ENCODE results near the gene TMEM223.
"Not testable (repeated sequence)": the region's sequence is repeated elsewhere in the genome, so short reads cannot be mapped to it uniquely, and the experiment has no call there.

The TMEM223 gene

GRCh38 chr11:62804310-62805075 lies 12.7 kb upstream of the TMEM223 start:
- DNase-seq (ENCODE audit: low read depth in 2 of 2, low spot score in 1 of 2) = no peak

GRCh38 chr11:62801071-62801470 lies 9.3 kb upstream of the TMEM223 start:
- no peak for DNase-seq (ENCODE audit: low read depth in 2 of 2, low spot score in 1 of 2)

- DNase-seq (ENCODE audit: low read depth in 2 of 2, low spot score in 1 of 2) = no peak
These were observed 7.7 kb upstream of the TMEM223 start for GRCh38 chr11:62799486-62799885.

- DNase-seq (ENCODE audit: low read depth in 2 of 2, low spot score in 1 of 2) = no peak
These were observed 4.5 kb upstream of the TMEM223 start for GRCh38 chr11:62796281-62796680.

- no peak for DNase-seq (ENCODE audit: low read depth in 2 of 2, low spot score in 1 of 2)
These were observed 2.5 kb upstream of the TMEM223 start for GRCh38 chr11:62794201-62794775.

GRCh38 chr11:62792202-62792575 lies 383 bp upstream of the TMEM223 start:
- no peak for DNase-seq (ENCODE audit: low read depth in 2 of 2, low spot score in 1 of 2)

GRCh38 chr11:62789576-62789975 lies 2.2 kb downstream of the TMEM223 start:
- no peak for DNase-seq (ENCODE audit: low read depth in 2 of 2, low spot score in 1 of 2)

GRCh38 chr11:62788991-62789390 lies 2.8 kb downstream of the TMEM223 start:
- no peak for DNase-seq (ENCODE audit: low read depth in 2 of 2, low spot score in 1 of 2)

- DNase-seq (ENCODE audit: low read depth in 2 of 2, low spot score in 1 of 2) = peak; percentile 98 to 100
These were observed 4.6 kb downstream of the TMEM223 start, which contains the start of gene TMEM179B for GRCh38 chr11:62787005-62787759. TMEM179B (plus strand) TSS chr11:62787402; CDS start chr11:62787432, 30 bp downstream.

- DNase-seq (ENCODE audit: low read depth in 2 of 2, low spot score in 1 of 2) = peak; percentile 67 to 72
These were observed 5.3 kb downstream of the TMEM223 start for GRCh38 chr11:62786318-62787004.

- no peak for DNase-seq (ENCODE audit: low read depth in 2 of 2, low spot score in 1 of 2)
These were observed 9.1 kb downstream of the TMEM223 start for GRCh38 chr11:62782753-62783152.

GRCh38 chr11:62778441-62778840 lies 13.4 kb downstream of the TMEM223 start:
- no peak for DNase-seq (ENCODE audit: low read depth in 2 of 2, low spot score in 1 of 2)

- DNase-seq (ENCODE audit: low read depth in 2 of 2, low spot score in 1 of 2) = no peak
These were observed 14.4 kb downstream of the TMEM223 start for GRCh38 chr11:62777389-62777788.

- no peak for DNase-seq (ENCODE audit: low read depth in 2 of 2, low spot score in 1 of 2)
These were observed 16.2 kb downstream of the TMEM223 start for GRCh38 chr11:62775646-62776045.

- no peak for DNase-seq (ENCODE audit: low read depth in 2 of 2, low spot score in 1 of 2)
These were observed 17.4 kb downstream of the TMEM223 start for GRCh38 chr11:62774407-62774806.

GRCh38 chr11:62771144-62772021 lies 20.4 kb downstream of the TMEM223 start, which contains the start of gene TAF6L:
TAF6L (plus strand) TSS chr11:62771396; CDS start chr11:62775784, 4,388 bp downstream.
- peak; percentile 77 to 81 for DNase-seq (ENCODE audit: low read depth in 2 of 2, low spot score in 1 of 2)

GRCh38 chr11:62770778-62771143 lies 21.0 kb downstream of the TMEM223 start:
- no peak for DNase-seq (ENCODE audit: low read depth in 2 of 2, low spot score in 1 of 2)

- DNase-seq (ENCODE audit: low read depth in 2 of 2, low spot score in 1 of 2) = not testable (repeated sequence)
These were observed 31.0 kb downstream of the TMEM223 start for GRCh38 chr11:62760867-62761227.

- DNase-seq (ENCODE audit: low read depth in 2 of 2, low spot score in 1 of 2) = no peak
These were observed 33.7 kb downstream of the TMEM223 start for GRCh38 chr11:62757846-62758788.
